ENCODE results near the gene PIGN. TPM values are rescaled to one million over a fixed set of nuclear protein-coding genes. Genes with fewer than 3 reads are reported as not detected.

The PIGN gene
- total RNA-seq, 1 experiment from 2014 or later = 21.4 TPM

- Histone ChIP-seq H3K9me3 (ENCODE audit: control insufficient read depth, insufficient read depth, low read depth, low read length) (no peaks in the 10 kb centered on the region), H3K27ac (ENCODE audit: low read length) (no peak overlapping the region), H3K4me1 (ENCODE audit: control insufficient read depth, insufficient read depth, low read length) (no peaks in the 10 kb centered on the region), H3K36me3 (ENCODE audit: control insufficient read depth, insufficient read depth, low read length) (no peaks in the 10 kb centered on the region), H3K4me3 (ENCODE audit: low read depth in 2 of 2, low read length in 2 of 2) (no peak overlapping the region), H3K27me3 (ENCODE audit: control insufficient read depth, insufficient read depth, low read length) (no peaks in the 10 kb centered on the region)
- no peak for DNase-seq (ENCODE audit: low read depth, low spot score)
- ChIA-PET CTCF (no interaction called here), POLR2A (no interaction called here)
- ATAC-seq = no peak
- BruUV-seq (replicated peaks) = no TSS peak
- TF ChIP-seq CTCF (IDR thresholded peaks at IDR 0.05) (no peak), POLR2AphosphoS5 (IDR thresholded peaks at IDR 0.05; ENCODE audit: low read depth, low read length) (no peak), TCF7L2 (IDR thresholded peaks at IDR 0.05; ENCODE audit: low read depth, low read length) (no peak), REST (IDR thresholded peaks at IDR 0.05; ENCODE audit: insufficient read depth in 1 of 2, low read depth in 2 of 2, low read length in 1 of 2) (no peak), SIN3A (IDR thresholded peaks at IDR 0.05; ENCODE audit: borderline replicate concordance, insufficient read depth, low read depth, low read length) (no peak)
- intact Hi-C loops (cut with micrococcal nuclease; ENCODE audit: unreplicated experiment) (no loop called here), in situ Hi-C loops (cut with HindIII; ENCODE audit: low pct_unique_long_range_greater_than_20kb, low sequenced_read_pairs) (no loop called here)
Observed at GRCh38 chr18:61992285-61992684, 194.6 kb downstream of the PIGN start.

DNA sequence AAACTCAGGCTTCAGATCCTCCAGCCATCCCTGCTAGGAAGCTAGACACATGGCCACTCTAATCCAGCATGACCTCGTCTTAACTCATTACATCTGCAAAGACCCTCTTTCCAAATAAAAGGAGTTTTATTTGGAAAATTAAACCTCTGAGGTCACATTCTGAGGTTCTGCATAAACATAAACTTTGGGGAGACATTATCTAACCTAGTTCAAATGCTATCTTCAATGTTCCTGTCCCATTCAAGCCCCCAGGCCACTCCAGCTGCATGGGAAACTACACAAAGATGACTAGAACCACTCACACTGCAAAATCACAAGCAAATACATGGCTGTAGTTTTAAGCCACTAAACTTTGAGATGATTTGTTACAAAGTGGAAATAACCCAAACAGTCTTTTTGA lies 195.0 kb downstream of the PIGN start:
- CTCF ChIA-PET = no interaction called here
- no peak overlapping the region for H3K27ac ChIP-seq (ENCODE audit: low read length)
- in situ Hi-C loops (cut with HindIII; ENCODE audit: low pct_unique_long_range_greater_than_20kb, low sequenced_read_pairs) = no loop called here
- no peaks in the 10 kb centered on the region for H3K27me3 ChIP-seq (ENCODE audit: control insufficient read depth, insufficient read depth, low read length)
- no peak overlapping the region for H3K4me3 ChIP-seq (ENCODE audit: low read depth in 2 of 2, low read length in 2 of 2)
- H3K4me1 ChIP-seq (ENCODE audit: control insufficient read depth, insufficient read depth, low read length) = no peaks in the 10 kb centered on the region
- ATAC-seq (no peak), DNase-seq (ENCODE audit: low read depth, low spot score) (no peak)
- intact Hi-C loops (cut with micrococcal nuclease; ENCODE audit: unreplicated experiment) = no loop called here
- no peaks in the 10 kb centered on the region for H3K36me3 ChIP-seq (ENCODE audit: control insufficient read depth, insufficient read depth, low read length)
- H3K9me3 ChIP-seq (ENCODE audit: control insufficient read depth, insufficient read depth, low read depth, low read length) = no peaks in the 10 kb centered on the region
- no TSS peak for BruUV-seq (replicated peaks)
- POLR2A ChIA-PET = no interaction called here
- no peak for TF ChIP-seq SIN3A (IDR thresholded peaks at IDR 0.05; ENCODE audit: borderline replicate concordance, insufficient read depth, low read depth, low read length)
- no peak for TF ChIP-seq REST (IDR thresholded peaks at IDR 0.05; ENCODE audit: insufficient read depth in 1 of 2, low read depth in 2 of 2, low read length in 1 of 2)
- TF ChIP-seq TCF7L2 (IDR thresholded peaks at IDR 0.05; ENCODE audit: low read depth, low read length) = no peak
